K562 (cell line): ENCODE measurements around the gene VIPR2. TPM values are rescaled to one million over a fixed set of nuclear protein-coding genes. Genes with fewer than 3 reads are reported as not detected.

Experiments used
- BCLAF1 ChIP-seq, 2 experiments: fragments of 450-650 bp in 1 of 2; IDR thresholded peaks; 2 replicates each; pipeline ENCODE4 v1.6.1; 2011 to 2017; ENCODE audit warnings: low read depth in 2 of 2, antibody characterized with exemption in 1 of 2, borderline replicate concordance in 1 of 2, low read length in 1 of 2, mild to moderate bottlenecking in 1 of 2, mixed read lengths in 1 of 2; ENCODE audit not compliant: control insufficient read depth in 1 of 2
- CTCF ChIP-seq, 3 experiments: IDR thresholded peaks in 2 of 3; conservative IDR thresholded peaks in 1 of 3; 2 replicates each; pipeline ENCODE4 v1.5.1; 2011 to 2012; ENCODE audit warnings: low read length in 3 of 3, mild to moderate bottlenecking in 3 of 3, control low read depth in 2 of 3, improper control_type of control experiment in 1 of 3, inconsistent platforms in 1 of 3, low read depth in 1 of 3, mixed read lengths in 1 of 3, moderate library complexity in 1 of 3; ENCODE audit not compliant: insufficient read depth in 2 of 3
- EGR1 ChIP-seq: fragments of 450-650 bp; conservative IDR thresholded peaks from 2 replicates; pipeline ENCODE4 v1.6.1; 2017; ENCODE audit warnings: mild to moderate bottlenecking
- ELK3 ChIP-seq: fragments of 450-650 bp; formaldehyde crosslinking; IDR thresholded peaks from 2 replicates; pipeline ENCODE4 v1.4.0; 2020; ENCODE audit warnings: mild to moderate bottlenecking
- ESRRB ChIP-seq: fragments of 250-450 bp; sonication (Bioruptor Pico); IDR thresholded peaks from 2 replicates; pipeline ENCODE4 v1.5.0; 2020; ENCODE audit warnings: mild to moderate bottlenecking, moderate library complexity, borderline replicate concordance
- GTF2F1 ChIP-seq: IDR thresholded peaks from 2 replicates; pipeline ENCODE4 v1.6.1; 2011; ENCODE audit warnings: low read depth, low read length, improper control_type of control experiment
- KAT2B ChIP-seq: IDR thresholded peaks from one replicate; pipeline ENCODE4 v1.6.1; 2012; ENCODE audit warnings: low read depth, mild to moderate bottlenecking, control low read depth, inconsistent platforms, low read length, moderate library complexity
- KLF6 ChIP-seq: fragments of 250-450 bp; sonication (Bioruptor Pico); IDR thresholded peaks from 2 replicates; pipeline ENCODE4 v1.4.0; 2020; ENCODE audit warnings: mild to moderate bottlenecking, moderate library complexity, borderline replicate concordance
- RFX7 ChIP-seq: fragments of 250-450 bp; sonication (Bioruptor Pico); IDR thresholded peaks from 2 replicates; pipeline ENCODE4 v1.5.1; 2021; ENCODE audit warnings: mild to moderate bottlenecking
- SP2 ChIP-seq: IDR thresholded peaks from 2 replicates; pipeline ENCODE4 v1.6.1; 2011; ENCODE audit warnings: mild to moderate bottlenecking, low read depth, low read length, moderate library complexity; ENCODE audit not compliant: poor library complexity, severe bottlenecking; ENCODE audit errors: extremely low read depth
- ZBED1 ChIP-seq: IDR thresholded peaks from 2 replicates; pipeline ENCODE4 v1.6.1; 2014
- polyA plus RNA-seq, 8 experiments: library from polyadenylated mRNA; depleted of rRNA in 4 of 8; stranded (reverse) in 5 of 8; unstranded in 3 of 8; fragments of >200 nt; fragmentation: Nextera tagmentation in 2 of 8; fragmentation: Illumina TruSeq in 1 of 8; extraction: Ambion mirVana in 2 of 8; extraction: Trizol in 1 of 8; gene quantifications; 2 replicates each; pipeline versions ENCODE4 v1.2.1 to v1.2.3, GENCODE V29; 2011 to 2014; ENCODE audit warnings: inconsistent platforms in 1 of 8, missing spikeins in 1 of 8
- total RNA-seq, 7 experiments: library from RNA; depleted of rRNA in 6 of 7; stranded (reverse); fragments of >200 nt in 6 of 7; fragmentation: Illumina TruSeq in 2 of 7; extraction: Trizol in 2 of 7; gene quantifications; 2 replicates each; pipeline versions ENCODE4 v1.2.1 to v1.2.3, GENCODE V29; 2011 to 2021; ENCODE audit warnings: low replicate concordance in 1 of 7
- TF ChIP-seq, protein P1 (sequence below), 2 experiments: IDR thresholded peaks in 1 of 2; conservative IDR thresholded peaks in 1 of 2; 2 replicates each; pipeline ENCODE4 v1.6.1; 2016; ENCODE audit warnings: low read depth in 2 of 2, mild to moderate bottlenecking in 1 of 2, missing compliant biosample characterization in 1 of 2, missing genetic modification characterization in 1 of 2, moderate library complexity in 1 of 2
- TF ChIP-seq, protein P2 (sequence below): fragments of 250-450 bp; sonication (Bioruptor Pico); IDR thresholded peaks from 2 replicates; pipeline ENCODE4 v1.4.0; 2020
- TF ChIP-seq, protein P3 (sequence below): fragments of 450-650 bp; IDR thresholded peaks from 2 replicates; pipeline ENCODE4 v1.6.1; 2016

The VIPR2 gene
- total and polyA plus RNA-seq, 9 of the 15 experiments (the other 6 are each of a cell fraction or from before 2014, with no cell fraction given) = 0.04 TPM; not detected in 8

- no peak for TF ChIP-seq RFX7 (CRISPR knock-in tag)
- no peak for TF ChIP-seq KLF6 (CRISPR knock-in tag)
- TF ChIP-seq, protein P1, sequence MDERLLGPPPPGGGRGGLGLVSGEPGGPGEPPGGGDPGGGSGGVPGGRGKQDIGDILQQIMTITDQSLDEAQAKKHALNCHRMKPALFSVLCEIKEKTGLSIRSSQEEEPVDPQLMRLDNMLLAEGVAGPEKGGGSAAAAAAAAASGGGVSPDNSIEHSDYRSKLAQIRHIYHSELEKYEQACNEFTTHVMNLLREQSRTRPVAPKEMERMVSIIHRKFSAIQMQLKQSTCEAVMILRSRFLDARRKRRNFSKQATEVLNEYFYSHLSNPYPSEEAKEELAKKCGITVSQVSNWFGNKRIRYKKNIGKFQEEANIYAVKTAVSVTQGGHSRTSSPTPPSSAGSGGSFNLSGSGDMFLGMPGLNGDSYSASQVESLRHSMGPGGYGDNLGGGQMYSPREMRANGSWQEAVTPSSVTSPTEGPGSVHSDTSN (CRISPR knock-in tag; IDR thresholded peaks at IDR 0.05; ENCODE audit: low read depth) = no peak
- TF ChIP-seq, protein P1 (tag; conservative IDR thresholded peaks at IDR 0.05; ENCODE audit: low read depth) = no peak
- TF ChIP-seq, protein P2, sequence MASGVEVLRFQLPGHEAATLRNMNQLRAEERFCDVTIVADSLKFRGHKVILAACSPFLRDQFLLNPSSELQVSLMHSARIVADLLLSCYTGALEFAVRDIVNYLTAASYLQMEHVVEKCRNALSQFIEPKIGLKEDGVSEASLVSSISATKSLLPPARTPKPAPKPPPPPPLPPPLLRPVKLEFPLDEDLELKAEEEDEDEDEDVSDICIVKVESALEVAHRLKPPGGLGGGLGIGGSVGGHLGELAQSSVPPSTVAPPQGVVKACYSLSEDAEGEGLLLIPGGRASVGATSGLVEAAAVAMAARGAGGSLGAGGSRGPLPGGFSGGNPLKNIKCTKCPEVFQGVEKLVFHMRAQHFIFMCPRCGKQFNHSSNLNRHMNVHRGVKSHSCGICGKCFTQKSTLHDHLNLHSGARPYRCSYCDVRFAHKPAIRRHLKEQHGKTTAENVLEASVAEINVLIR (CRISPR knock-in tag) = no peak
- TF ChIP-seq, protein P3, sequence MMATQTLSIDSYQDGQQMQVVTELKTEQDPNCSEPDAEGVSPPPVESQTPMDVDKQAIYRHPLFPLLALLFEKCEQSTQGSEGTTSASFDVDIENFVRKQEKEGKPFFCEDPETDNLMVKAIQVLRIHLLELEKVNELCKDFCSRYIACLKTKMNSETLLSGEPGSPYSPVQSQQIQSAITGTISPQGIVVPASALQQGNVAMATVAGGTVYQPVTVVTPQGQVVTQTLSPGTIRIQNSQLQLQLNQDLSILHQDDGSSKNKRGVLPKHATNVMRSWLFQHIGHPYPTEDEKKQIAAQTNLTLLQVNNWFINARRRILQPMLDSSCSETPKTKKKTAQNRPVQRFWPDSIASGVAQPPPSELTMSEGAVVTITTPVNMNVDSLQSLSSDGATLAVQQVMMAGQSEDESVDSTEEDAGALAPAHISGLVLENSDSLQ = peak; percentile 32; the same call in 1 of the 2 replicates
- no peak for TF ChIP-seq ESRRB
- TF ChIP-seq BCLAF1 (IDR thresholded peaks at IDR 0.05; ENCODE audit: borderline replicate concordance in 1 of 2, control insufficient read depth in 1 of 2, low read depth in 2 of 2, low read length in 1 of 2) = no peak
- TF ChIP-seq ZBED1 = peak; percentile 66; the same call in 1 of the 2 replicates
- TF ChIP-seq CTCF (IDR thresholded peaks at IDR 0.05 in 2 of 3, conservative IDR thresholded peaks at IDR 0.05 in 1 of 3; ENCODE audit: insufficient read depth in 2 of 3, low read depth in 1 of 3, low read length in 3 of 3) = peak; percentile 59 to 79 (median 66)
- peak; percentile 98 for TF ChIP-seq EGR1
- TF ChIP-seq SP2 = no peak
- TF ChIP-seq ELK3 (CRISPR knock-in tag) = no peak
- TF ChIP-seq KAT2B = no peak
- TF ChIP-seq GTF2F1 = no peak
Observed at GRCh38 chr7:159030490-159031134, 114.1 kb downstream of the VIPR2 start (continued).
